ENCODE data around the gene IPO9.
"Not testable (repeated sequence)": the region's sequence is repeated elsewhere in the genome, so short reads cannot be mapped to it uniquely, and the experiment has no call there.

Gene IPO9

GRCh38 chr1:201848230-201848629, 19.3 kb downstream of the IPO9 start:
- DNase-seq (ENCODE audit: low read depth, low spot score): no peak

GRCh38 chr1:201849372-201850052, 20.6 kb downstream of the IPO9 start:
- no peak for DNase-seq (ENCODE audit: low read depth, low spot score)

GRCh38 chr1:201850053-201850397, 21.1 kb downstream of the IPO9 start:
- no peak for DNase-seq (ENCODE audit: low read depth, low spot score)

GRCh38 chr1:201851949-201852348, 23.0 kb downstream of the IPO9 start:
- DNase-seq (ENCODE audit: low read depth, low spot score): no peak

GRCh38 chr1:201856722-201857121, 27.8 kb downstream of the IPO9 start:
- not testable (repeated sequence) for DNase-seq (ENCODE audit: low read depth, low spot score)

- no peak for DNase-seq (ENCODE audit: low read depth, low spot score)
Observed at GRCh38 chr1:201859424-201859823, 30.5 kb downstream of the IPO9 start.

- DNase-seq (ENCODE audit: low read depth, low spot score): no peak
Observed at GRCh38 chr1:201861448-201861847, 32.5 kb downstream of the IPO9 start.

- DNase-seq (ENCODE audit: low read depth, low spot score): no peak
Observed at GRCh38 chr1:201870397-201870796, 41.4 kb downstream of the IPO9 start.

GRCh38 chr1:201874672-201875071, 45.7 kb downstream of the IPO9 start:
- DNase-seq (ENCODE audit: low read depth, low spot score): no peak

- no peak for DNase-seq (ENCODE audit: low read depth, low spot score)
Observed at GRCh38 chr1:201876148-201876818, 47.3 kb downstream of the IPO9 start.

- DNase-seq (ENCODE audit: low read depth, low spot score): no peak
Observed at GRCh38 chr1:201877877-201878401, 49.0 kb downstream of the IPO9 start.

GRCh38 chr1:201880928-201881571, 52.1 kb downstream of the IPO9 start:
- no peak for DNase-seq (ENCODE audit: low read depth, low spot score)

GRCh38 chr1:201881617-201882016, 52.7 kb downstream of the IPO9 start:
- no peak for DNase-seq (ENCODE audit: low read depth, low spot score)

GRCh38 chr1:201882665-201883132, 53.7 kb downstream of the IPO9 start:
- no peak for DNase-seq (ENCODE audit: low read depth, low spot score)

- DNase-seq (ENCODE audit: low read depth, low spot score): no peak
Observed at GRCh38 chr1:201883266-201883665, 54.3 kb downstream of the IPO9 start.

- no peak for DNase-seq (ENCODE audit: low read depth, low spot score)
Observed at GRCh38 chr1:201883786-201884185, 54.8 kb downstream of the IPO9 start.

- DNase-seq (ENCODE audit: low read depth, low spot score): no peak
Observed at GRCh38 chr1:201884425-201884824, 55.5 kb downstream of the IPO9 start.

GRCh38 chr1:201885531-201886075, 56.6 kb downstream of the IPO9 start:
- no peak for DNase-seq (ENCODE audit: low read depth, low spot score)

GRCh38 chr1:201886103-201886885, 57.3 kb downstream of the IPO9 start:
- DNase-seq (ENCODE audit: low read depth, low spot score): no peak

- no peak for DNase-seq (ENCODE audit: low read depth, low spot score)
Observed at GRCh38 chr1:201887116-201887866, 58.3 kb downstream of the IPO9 start.
